ENCODE results near the gene GPR137B. TPM values are rescaled to one million over a fixed set of nuclear protein-coding genes. Genes with fewer than 3 reads are reported as not detected.

The GPR137B gene
- total and polyA plus RNA-seq, 11 donors, result 14.9 to 49.8 (median 43.7) TPM

DNA sequence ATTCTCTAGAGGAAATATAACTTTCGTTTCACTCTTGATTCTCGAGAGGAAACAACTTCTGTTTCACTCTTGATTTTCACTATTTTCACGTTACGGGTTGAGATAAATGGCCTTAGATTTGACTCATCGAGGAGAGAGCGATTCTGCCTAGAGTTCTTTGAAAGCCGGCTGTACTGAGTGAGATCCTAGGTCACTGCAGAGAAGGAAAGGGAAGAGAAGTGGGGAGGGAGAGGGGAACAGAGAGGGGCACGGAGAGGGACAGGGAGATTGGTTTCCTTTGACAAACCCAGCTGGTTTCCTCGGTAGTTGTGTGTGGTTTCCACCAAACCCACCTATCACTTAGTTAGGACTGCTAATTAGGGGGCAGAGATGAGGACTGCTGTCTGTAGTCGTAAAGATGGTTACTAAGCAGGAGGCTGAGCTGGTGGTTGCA, 21.6 kb upstream of the GPR137B start:
- no peaks in the 10 kb centered on the region for H3K36me3 ChIP-seq
- peaks cover 0 to 11% (median 0%) of the 10 kb centered on the region in 12 donors for H3K4me1 ChIP-seq
- peak overlapping the region in 3 of 12 donors; percentile 13 to 38 (median 30) for H3K4me3 ChIP-seq
- H3K27me3 ChIP-seq, result no peaks in the 10 kb centered on the region
- ATAC-seq (no peak), DNase-seq (no peak)
- intact Hi-C loops (cut with DNase I), result no loop called here
- 54 to 59% (median 57%) methylated on average over 10 of the region's 10 CpGs for WGBS, 4 donors
- no peaks in the 10 kb centered on the region for H3K9me3 ChIP-seq
- TF ChIP-seq, protein P1, sequence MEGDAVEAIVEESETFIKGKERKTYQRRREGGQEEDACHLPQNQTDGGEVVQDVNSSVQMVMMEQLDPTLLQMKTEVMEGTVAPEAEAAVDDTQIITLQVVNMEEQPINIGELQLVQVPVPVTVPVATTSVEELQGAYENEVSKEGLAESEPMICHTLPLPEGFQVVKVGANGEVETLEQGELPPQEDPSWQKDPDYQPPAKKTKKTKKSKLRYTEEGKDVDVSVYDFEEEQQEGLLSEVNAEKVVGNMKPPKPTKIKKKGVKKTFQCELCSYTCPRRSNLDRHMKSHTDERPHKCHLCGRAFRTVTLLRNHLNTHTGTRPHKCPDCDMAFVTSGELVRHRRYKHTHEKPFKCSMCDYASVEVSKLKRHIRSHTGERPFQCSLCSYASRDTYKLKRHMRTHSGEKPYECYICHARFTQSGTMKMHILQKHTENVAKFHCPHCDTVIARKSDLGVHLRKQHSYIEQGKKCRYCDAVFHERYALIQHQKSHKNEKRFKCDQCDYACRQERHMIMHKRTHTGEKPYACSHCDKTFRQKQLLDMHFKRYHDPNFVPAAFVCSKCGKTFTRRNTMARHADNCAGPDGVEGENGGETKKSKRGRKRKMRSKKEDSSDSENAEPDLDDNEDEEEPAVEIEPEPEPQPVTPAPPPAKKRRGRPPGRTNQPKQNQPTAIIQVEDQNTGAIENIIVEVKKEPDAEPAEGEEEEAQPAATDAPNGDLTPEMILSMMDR (IDR thresholded peaks at IDR 0.05), result no peak
- TF ChIP-seq POLR2A (IDR thresholded peaks at IDR 0.05), result no peak
- H3K27ac ChIP-seq, result no peak overlapping the region

DNA sequence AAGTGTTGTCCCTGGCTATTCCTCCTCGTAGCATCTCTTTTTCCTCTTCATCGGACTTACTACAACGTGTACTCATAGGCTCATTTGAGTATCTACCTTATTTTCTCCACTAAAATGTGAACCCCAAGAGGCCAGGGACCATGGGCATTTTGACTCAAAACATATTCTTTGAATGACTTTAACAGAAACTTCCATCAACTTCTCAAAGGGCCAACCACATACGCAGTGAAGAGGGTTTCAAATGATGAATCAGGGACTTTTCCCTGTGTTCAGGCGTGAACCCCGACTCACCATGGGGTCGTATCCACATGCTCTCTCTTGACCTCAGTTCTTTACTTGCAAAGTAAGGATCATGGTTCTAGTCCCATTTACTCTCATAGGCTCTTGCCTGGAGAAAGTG, 20.2 kb upstream of the GPR137B start:
- Histone ChIP-seq H3K4me3 (no peak overlapping the region), H3K27me3 (no peaks in the 10 kb centered on the region), H3K27ac (no peak overlapping the region), H3K4me1 (peaks cover 0 to 11% (median 0%) of the 10 kb centered on the region in 12 donors), H3K9me3 (no peaks in the 10 kb centered on the region), H3K36me3 (no peaks in the 10 kb centered on the region)
- 95 to 99% (median 97%) methylated on average over 7 of the region's 7 CpGs for whole genome bisulfite sequencing, 4 donors
- intact Hi-C loops (cut with DNase I), result no loop called here
- DNase-seq (no peak), ATAC-seq (no peak)
- TF ChIP-seq, protein P1 (IDR thresholded peaks at IDR 0.05), result no peak
- TF ChIP-seq POLR2A (IDR thresholded peaks at IDR 0.05), result no peak

DNA sequence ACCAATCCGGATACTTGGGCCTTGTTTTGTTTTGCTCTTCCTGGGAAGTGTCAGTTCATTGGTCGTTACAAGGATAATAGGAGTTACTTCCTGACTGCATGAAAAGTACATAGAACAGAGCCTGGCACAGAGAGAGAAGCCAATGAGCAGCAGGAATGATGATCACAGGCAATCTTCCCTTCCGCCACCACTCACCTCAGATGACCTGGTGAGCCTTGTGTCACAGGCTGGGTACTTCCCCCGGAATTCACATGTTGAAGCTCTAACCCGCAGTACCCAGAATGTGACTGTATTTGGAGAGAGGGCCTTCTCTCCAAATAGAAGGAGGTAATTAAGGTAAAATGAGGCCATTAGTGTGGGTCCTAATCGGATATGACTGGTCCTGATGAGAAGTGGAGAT, 18.8 kb upstream of the GPR137B start:
- Histone ChIP-seq H3K4me1 (peaks cover 0 to 11% (median 0%) of the 10 kb centered on the region in 12 donors), H3K27me3 (no peaks in the 10 kb centered on the region), H3K27ac (no peak overlapping the region), H3K4me3 (no peak overlapping the region), H3K9me3 (no peaks in the 10 kb centered on the region), H3K36me3 (no peaks in the 10 kb centered on the region)
- no peak for TF ChIP-seq POLR2A (IDR thresholded peaks at IDR 0.05)
- TF ChIP-seq, protein P1 (IDR thresholded peaks at IDR 0.05), result no peak
- intact Hi-C loops (cut with DNase I), result no loop called here
- no peak for ATAC-seq
- no peak for DNase-seq
- 67 to 83% (median 81%) methylated on average over 6 of the region's 6 CpGs for WGBS, 4 donors

DNA sequence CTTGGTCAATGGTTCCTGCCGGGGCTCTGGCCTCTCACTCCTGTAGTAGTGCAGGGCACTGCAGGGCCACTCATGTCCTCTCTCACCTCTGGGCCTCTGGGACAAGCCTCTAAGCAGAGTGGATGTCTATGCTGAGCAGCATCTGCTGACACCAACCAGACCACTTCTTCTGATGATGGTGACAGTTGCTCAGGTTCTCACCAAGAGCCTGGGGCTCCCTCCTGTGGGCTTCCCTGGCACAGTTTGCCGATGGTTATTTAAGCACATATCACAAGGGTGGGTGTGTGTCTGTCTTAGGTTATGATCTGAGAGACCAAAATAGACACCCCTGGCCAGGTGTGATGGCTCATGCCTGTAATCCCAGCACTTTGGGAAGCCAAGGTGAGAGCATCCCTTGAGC, 17.4 kb upstream of the GPR137B start:
- no peak for DNase-seq

More for the DNA sequence above, 17.4 kb upstream of the GPR137B start:
- H3K9me3 ChIP-seq, result no peaks in the 10 kb centered on the region
- WGBS, 4 donors, result 50 to 66% (median 61%) methylated on average over 2 of the region's 2 CpGs; no CpG with 5 or more reads in 1 of the 4 donors
- peaks cover 0 to 11% (median 0%) of the 10 kb centered on the region in 12 donors for H3K4me1 ChIP-seq
- no peaks in the 10 kb centered on the region for H3K27me3 ChIP-seq
- H3K27ac ChIP-seq, result no peak overlapping the region
- no peaks in the 10 kb centered on the region for H3K36me3 ChIP-seq
- TF ChIP-seq POLR2A (IDR thresholded peaks at IDR 0.05), result no peak
- TF ChIP-seq, protein P1 (IDR thresholded peaks at IDR 0.05), result no peak
- ATAC-seq, result peak in 1 of 4 donors; percentile 23
- H3K4me3 ChIP-seq, result no peak overlapping the region
- intact Hi-C loops (cut with DNase I), result no loop called here

All from heart left ventricle (tissue), 16 donors.